Endothelial cell of umbilical vein (primary cell): Measurements from ENCODE around the gene ACTL10. TPM values are rescaled to one million over a fixed set of nuclear protein-coding genes. Genes with fewer than 3 reads are reported as not detected.
"Not testable (repeated sequence)": the region's sequence is repeated elsewhere in the genome, so short reads cannot be mapped to it uniquely, and the experiment has no call there.

Source experiments
- BruUV-seq: library from RNA; stranded (reverse); fragments of 400-500 nt; replicated peaks from 2 replicates; lab custom pipeline; 2021; lab: Mats Ljungman, UMichigan
- CTCF ChIA-PET: fragments of 300-600, 350-600 bp; sonication (Branson Sonifier 250); formaldehyde crosslinking; loops from one replicate; lab custom pipeline; 2021; ENCODE audit warnings: antibody characterized with exemption, inconsistent platforms; lab: Charles Lee
- POLR2A ChIA-PET: fragments of 300-600, 350-600 bp; sonication (Branson Sonifier 250); formaldehyde crosslinking; loops from one replicate; lab custom pipeline; 2021; ENCODE audit warnings: antibody characterized with exemption, inconsistent platforms; lab: Charles Lee
- DNase-seq: peaks from one replicate; pipeline ENCODE4 v3.0.0-alpha.2; 2011; ENCODE audit warnings: low read depth, low spot score
- FAIRE-seq: peaks from 2 replicates; lab custom pipeline; 2011; peaks lifted over from hg19 to GRCh38; lab: Jason Lieb, UNC
- H2AFZ ChIP-seq: 2 replicates; pipeline ENCODE4 v1.6.0; 2012; ENCODE audit warnings: low read depth, low read length, control low read depth, inconsistent platforms
- H3K27ac ChIP-seq: 2 replicates; pipeline ENCODE4 v1.5.1; 2011; ENCODE audit warnings: low read depth, mild to moderate bottlenecking, control low read depth, low read length, moderate library complexity; ENCODE audit not compliant: insufficient read depth
- H3K27me3 ChIP-seq, 2 experiments: 2 replicates each; pipeline versions ENCODE4 v1.6.0 to v1.6.1; 2011; ENCODE audit warnings: low read length in 2 of 2, mixed read lengths in 1 of 2; ENCODE audit not compliant: control insufficient read depth in 2 of 2, insufficient read depth in 2 of 2
- H3K36me3 ChIP-seq, 2 experiments: 2 replicates in 1 of 2; 3 replicates in 1 of 2; pipeline ENCODE4 v1.5.1; 2011; ENCODE audit warnings: low read length in 2 of 2, mild to moderate bottlenecking in 1 of 2, moderate library complexity in 1 of 2; ENCODE audit not compliant: control insufficient read depth in 2 of 2, insufficient read depth in 2 of 2; ENCODE audit errors: extremely low read depth in 1 of 2
- H3K4me1 ChIP-seq: 3 replicates; pipeline ENCODE4 v1.5.1; 2011; ENCODE audit warnings: mild to moderate bottlenecking, low read length; ENCODE audit not compliant: control insufficient read depth, insufficient read depth; ENCODE audit errors: extremely low read depth
- H3K4me2 ChIP-seq: 2 replicates; pipeline ENCODE4 v1.6.1; 2011; ENCODE audit warnings: low read length, control low read depth, mixed read lengths; ENCODE audit not compliant: insufficient read depth
- H3K4me3 ChIP-seq, 3 experiments: fragments of 200-600 bp in 1 of 3; sonication (generic), shearing (Covaris generic) in 1 of 3; replicated peaks in 1 of 3; 2 replicates each; pipeline ENCODE4 v1.5.1; 2011 to 2016; ENCODE audit warnings: control low read depth in 3 of 3, low read length in 3 of 3, mild to moderate bottlenecking in 2 of 3, inconsistent platforms in 1 of 3, low read depth in 1 of 3, moderate library complexity in 1 of 3; ENCODE audit not compliant: insufficient read depth in 1 of 3
- H3K79me2 ChIP-seq: 2 replicates; pipeline ENCODE4 v1.6.0; 2012; ENCODE audit warnings: low read length, inconsistent platforms; ENCODE audit not compliant: control insufficient read depth, insufficient read depth
- H3K9ac ChIP-seq: replicated peaks from 2 replicates; pipeline ENCODE3; 2011; ENCODE audit warnings: low read length, control low read depth; ENCODE audit not compliant: insufficient read depth; ENCODE audit errors: extremely low read depth
- H3K9me1 ChIP-seq: replicated peaks from 3 replicates; pipeline ENCODE4 v1.6.0; 2011; ENCODE audit warnings: mild to moderate bottlenecking, low read length; ENCODE audit not compliant: control insufficient read depth, insufficient read depth; ENCODE audit errors: extremely low read depth
- H3K9me3 ChIP-seq: replicated peaks from 2 replicates; pipeline ENCODE4 v1.5.1; 2012; ENCODE audit warnings: low read length, inconsistent platforms; ENCODE audit not compliant: control insufficient read depth, insufficient read depth
- H4K20me1 ChIP-seq: replicated peaks from 2 replicates; pipeline ENCODE3; 2011; ENCODE audit warnings: mild to moderate bottlenecking, low read length; ENCODE audit not compliant: control insufficient read depth, insufficient read depth; ENCODE audit errors: extremely low read depth
- CTCF ChIP-seq, 2 donors: IDR thresholded peaks; 1 replicate in 1 of 2; 2 replicates in 1 of 2; pipeline ENCODE4 v1.5.1; 2011; ENCODE audit warnings: low read length in 2 of 2, mild to moderate bottlenecking in 2 of 2, moderate library complexity in 2 of 2, control low read depth in 1 of 2, inconsistent platforms in 1 of 2, low read depth in 1 of 2; ENCODE audit not compliant: insufficient read depth in 1 of 2; ENCODE audit errors: extremely low read depth in 1 of 2
- EZH2 ChIP-seq: IDR thresholded peaks from 2 replicates; pipeline ENCODE4 v1.6.1; 2012; ENCODE audit warnings: borderline replicate concordance, low read depth, mild to moderate bottlenecking, moderate library complexity, low read length, inconsistent platforms; ENCODE audit not compliant: severe bottlenecking
- FOS ChIP-seq: IDR thresholded peaks from 2 replicates; pipeline ENCODE4 v1.6.1; 2011; ENCODE audit warnings: mild to moderate bottlenecking, low read length, moderate library complexity, borderline replicate concordance; ENCODE audit not compliant: insufficient read depth
- GATA2 ChIP-seq: IDR thresholded peaks from 2 replicates; pipeline ENCODE4 v1.7.0; 2011; ENCODE audit warnings: low read depth, mild to moderate bottlenecking, moderate library complexity, mixed read lengths, low read length; ENCODE audit not compliant: insufficient read length, insufficient read depth
- JUN ChIP-seq: IDR thresholded peaks from 2 replicates; pipeline ENCODE4 v1.6.1; 2011; ENCODE audit warnings: borderline replicate concordance, low read depth; ENCODE audit not compliant: insufficient read length, insufficient read depth
- MAX ChIP-seq: IDR thresholded peaks from 2 replicates; pipeline ENCODE4 v1.6.1; 2011; ENCODE audit not compliant: insufficient read depth, insufficient read length
- MYC ChIP-seq: IDR thresholded peaks from one replicate; pipeline ENCODE4 v1.6.1; 2011; ENCODE audit warnings: mild to moderate bottlenecking, low read depth, low read length
- POLR2A ChIP-seq: IDR thresholded peaks from 2 replicates; pipeline ENCODE4 v1.6.1; 2012; ENCODE audit warnings: low read depth, mild to moderate bottlenecking, control low read depth, low read length
- POLR2AphosphoS5 ChIP-seq: IDR thresholded peaks from 2 replicates; pipeline ENCODE4 v1.6.1; 2012; ENCODE audit warnings: low read depth, mild to moderate bottlenecking, control low read depth, low read length, moderate library complexity; ENCODE audit not compliant: insufficient read depth
- dilution Hi-C: fragments of 300-500 bp; cut with MboI; formaldehyde crosslinking; loops from one replicate; pipeline ENCODE4 v1.15.0; 2019; ENCODE audit warnings: low sequenced_read_pairs; ENCODE audit not compliant: extremely low pct_ligation_motif_present
- intact Hi-C: fragments of 100-400 bp; cut with micrococcal nuclease; formaldehyde crosslinking; loops from one replicate; pipeline ENCODE4 v1.10.0; 2022
- polyA plus RNA-seq, 4 experiments: library from polyadenylated mRNA; depleted of rRNA in 3 of 4; stranded (reverse) in 3 of 4; unstranded in 1 of 4; fragments of >200 nt; gene quantifications; 2 replicates each; pipeline versions ENCODE4 v1.2.1 to v1.2.3, GENCODE V29; 2011 to 2012; ENCODE audit warnings: missing spikeins in 1 of 4
- total RNA-seq: library from RNA; stranded (reverse); gene quantifications from 2 replicates; pipeline ENCODE4 v1.2.3, GENCODE V29; 2021

The ACTL10 gene
- total and polyA plus RNA-seq, 2 donors (not counting 3 experiments of a cell fraction or from before 2014, with no cell fraction given) = 0.92 to 1.4 TPM

GRCh38 chr20:33700696-33701441 is 34.1 kb downstream of the ACTL10 start:
- H3K9me3 ChIP-seq, BruUV-seq, intact Hi-C loops, CTCF ChIA-PET, DNase-seq, H3K36me3 ChIP-seq, H3K79me2 ChIP-seq, H3K27ac ChIP-seq, H2AFZ ChIP-seq, H3K9me1 ChIP-seq, FAIRE-seq, dilution Hi-C loops, H3K9ac ChIP-seq, H3K27me3 ChIP-seq, H3K4me1 ChIP-seq, H3K4me3 ChIP-seq, H3K4me2 ChIP-seq, POLR2A ChIA-PET, H4K20me1 ChIP-seq: not testable (repeated sequence)

GRCh38 chr20:33701629-33702450 is 35.1 kb downstream of the ACTL10 start:
- no peak for FAIRE-seq
- Histone ChIP-seq H3K4me1 (no peaks in the 10 kb centered on the region), H3K9me1 (no peaks in the 10 kb centered on the region), H3K9ac (no peak overlapping the region), H3K79me2 (no peaks in the 10 kb centered on the region), H3K27me3 (no peaks in the 10 kb centered on the region), H3K36me3 (no peaks in the 10 kb centered on the region), H3K9me3 (no peaks in the 10 kb centered on the region), H3K4me2 (no peak overlapping the region), H2AFZ (no peak overlapping the region), H3K27ac (no peak overlapping the region), H4K20me1 (no peaks in the 10 kb centered on the region), H3K4me3 (no peak overlapping the region)
- BruUV-seq = no TSS peak
- intact Hi-C loops = no loop called here
- ChIA-PET POLR2A (no interaction called here), CTCF (no interaction called here)
- TF ChIP-seq CTCF (IDR thresholded peaks at IDR 0.05; ENCODE audit: extremely low read depth in 1 of 2, insufficient read depth in 1 of 2, low read depth in 1 of 2, low read length in 2 of 2) (no peak), MAX (no peak), GATA2 (no peak), POLR2A (no peak), EZH2 (no peak), JUN (no peak), FOS (no peak), MYC (no peak), POLR2AphosphoS5 (no peak)
- dilution Hi-C loops = no loop called here
- no peak for DNase-seq
